Naive thymus-derived CD4-positive, alpha-beta T cell (primary cell): Measurements from ENCODE around the gene ZNF236. TPM values are rescaled to one million over a fixed set of nuclear protein-coding genes. Genes with fewer than 3 reads are reported as not detected.
A peak's percentile ranks its signal among the peaks of the same experiment; 100 is the strongest.

Experiments used
- ATAC-seq: fragments of 150-1000 bp; cut with Tn5 transposase; 2 replicates; pipeline ENCODE4 v1.10.0; 2021; ENCODE audit warnings: mild to moderate bottlenecking, moderate library complexity
- CTCF ChIA-PET: fragments of 350-600 bp; sonication (Branson Sonifier 250); formaldehyde crosslinking; loops from one replicate; lab custom pipeline; 2021; ENCODE audit warnings: antibody characterized with exemption; lab: Charles Lee
- POLR2A ChIA-PET: fragments of 350-600 bp; sonication (Branson Sonifier 250); formaldehyde crosslinking; loops from one replicate; lab custom pipeline; 2021; ENCODE audit warnings: antibody characterized with exemption, inconsistent platforms; lab: Charles Lee
- DNase-seq, 9 donors: peaks; one replicate each; pipeline versions ENCODE4 v3.0.0 to v3.0.0-alpha.2; 2020 to 2022; ENCODE audit warnings: mixed read lengths in 1 of 9
- H3K27ac ChIP-seq: one replicate; pipeline ENCODE4 v1.7.0; 2013; ENCODE audit warnings: mild to moderate bottlenecking, low read depth, low read length, moderate library complexity
- H3K27me3 ChIP-seq, 2 donors: one replicate each; pipeline ENCODE4 v1.7.0; 2013; ENCODE audit warnings: low read length in 2 of 2, mild to moderate bottlenecking in 2 of 2, moderate library complexity in 2 of 2; ENCODE audit not compliant: control insufficient read depth in 2 of 2, insufficient read depth in 2 of 2
- H3K36me3 ChIP-seq, 3 experiments: 1 replicate in 2 of 3; 2 replicates in 1 of 3; pipeline ENCODE4 v1.7.0; 2013; ENCODE audit warnings: low read length in 3 of 3, mild to moderate bottlenecking in 3 of 3, moderate library complexity in 1 of 3; ENCODE audit not compliant: insufficient read depth in 3 of 3, control insufficient read depth in 2 of 3
- H3K4me1 ChIP-seq, 2 donors: one replicate each; pipeline ENCODE4 v1.7.0; 2013; ENCODE audit warnings: low read length in 2 of 2, mild to moderate bottlenecking in 2 of 2, moderate library complexity in 1 of 2; ENCODE audit not compliant: control insufficient read depth in 2 of 2, insufficient read depth in 2 of 2
- H3K4me3 ChIP-seq: 2 replicates; pipeline ENCODE4 v1.7.0; 2013; ENCODE audit warnings: mild to moderate bottlenecking, low read length
- H3K9me3 ChIP-seq, 3 experiments: 1 replicate in 2 of 3; 2 replicates in 1 of 3; pipeline ENCODE4 v1.7.0; 2013; ENCODE audit warnings: low read length in 3 of 3; ENCODE audit not compliant: control insufficient read depth in 2 of 3
- H3K27ac Mint-ChIP-seq, 9 donors: one replicate each; pipeline ENCODE4 v1.8.0; 2020 to 2022; ENCODE audit warnings: mixed read lengths in 9 of 9, mild to moderate bottlenecking in 8 of 9, moderate library complexity in 5 of 9, inconsistent platforms in 2 of 9
- H3K27me3 Mint-ChIP-seq, 5 donors: one replicate each; pipeline ENCODE4 v1.8.0; 2021 to 2022; ENCODE audit warnings: mixed read lengths in 5 of 5, mild to moderate bottlenecking in 1 of 5
- H3K36me3 Mint-ChIP-seq, 5 donors: one replicate each; pipeline ENCODE4 v1.8.0; 2020 to 2022; ENCODE audit warnings: mixed read lengths in 5 of 5, mild to moderate bottlenecking in 3 of 5, inconsistent platforms in 1 of 5
- H3K4me1 Mint-ChIP-seq, 7 donors: one replicate each; pipeline ENCODE4 v1.8.0; 2020 to 2022; ENCODE audit warnings: mixed read lengths in 7 of 7, mild to moderate bottlenecking in 3 of 7, inconsistent platforms in 1 of 7
- H3K4me3 Mint-ChIP-seq, 10 donors: one replicate each; pipeline ENCODE4 v1.8.0; 2020 to 2022; ENCODE audit warnings: mild to moderate bottlenecking in 10 of 10, mixed read lengths in 10 of 10, moderate library complexity in 6 of 10, inconsistent platforms in 2 of 10
- H3K9me3 Mint-ChIP-seq, 11 donors: one replicate each; pipeline ENCODE4 v1.8.0; 2020 to 2022; ENCODE audit warnings: mixed read lengths in 11 of 11, mild to moderate bottlenecking in 4 of 11, inconsistent platforms in 1 of 11, moderate library complexity in 1 of 11
- intact Hi-C, 2 donors: fragments of 100-400 bp; cut with micrococcal nuclease; formaldehyde crosslinking; loops; one replicate each; pipeline ENCODE4 v1.15.1; 2023
- polyA plus RNA-seq, 2 donors: library from polyadenylated mRNA; unstranded; fragments of 300-500 nt; fragmentation: Illumina TruSeq; gene quantifications; one replicate each; pipeline ENCODE4 v1.2.3, GENCODE V29; 2021
- total RNA-seq, 6 experiments: library from RNA in 5 of 6; stranded (reverse) in 5 of 6; gene quantifications; 1 replicate in 5 of 6; 2 replicates in 1 of 6; pipeline ENCODE4 v1.2.3 and lab custom pipeline; 2021 to 2026

The ZNF236 gene
- total and polyA plus RNA-seq, 7 experiments from 2014 or later = 5.7 to 34.5 (median 28.6) TPM

DNA sequence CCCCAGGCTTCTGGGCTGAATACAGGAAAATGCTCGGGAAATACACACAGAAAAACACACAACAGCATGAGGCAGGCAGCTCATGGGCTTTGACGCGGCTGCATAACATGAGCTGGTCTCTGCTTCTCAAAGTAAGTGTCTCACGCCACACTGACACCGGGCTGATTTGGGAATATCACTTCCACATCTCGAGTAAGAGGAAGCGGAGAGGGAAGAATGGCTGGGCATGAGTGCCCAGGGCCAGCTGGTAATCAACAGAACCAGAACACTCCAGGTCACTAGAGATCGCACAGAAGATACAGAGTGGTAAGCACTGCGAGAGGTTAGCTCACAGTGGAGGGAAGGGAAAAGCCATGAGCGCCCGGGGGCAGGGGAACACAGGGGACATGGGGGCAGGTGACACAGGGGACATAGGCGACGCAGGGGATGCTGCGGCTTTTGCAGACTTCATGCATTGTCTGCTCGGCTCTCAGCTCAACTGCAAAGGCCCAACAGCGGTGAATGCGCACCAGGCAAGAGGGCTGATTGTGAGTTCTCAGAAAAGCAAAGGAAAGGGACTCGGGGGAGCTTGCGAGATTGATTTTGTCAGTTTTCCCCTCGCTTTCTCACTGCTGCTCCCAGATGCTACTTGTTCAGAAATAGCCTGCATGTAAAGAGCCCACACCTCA, 168.8 kb downstream of the ZNF236 start:
- no peak overlapping the region for H3K4me3 ChIP-seq
- intact Hi-C loops = no loop called here
- Mint-ChIP-seq H3K4me1 (peaks cover 0 to 7% (median 0%) of the 10 kb centered on the region in 7 donors), H3K36me3 (no peaks in the 10 kb centered on the region), H3K27ac (peak overlapping the region in 1 of 9 donors; percentile 16), H3K4me3 (no peak overlapping the region), H3K9me3 (peaks cover 0 to 2% (median 0%) of the 10 kb centered on the region in 11 donors), H3K27me3 (peaks cover 0 to 16% (median 0%) of the 10 kb centered on the region in 5 donors)
- H3K9me3 ChIP-seq = no peaks in the 10 kb centered on the region
- ChIA-PET CTCF (interaction anchor here (0.9 to 1.1 kb wide), 2 partner anchors 8 to 9 kb away, joined by 3 read pairs; no protein-coding TSS in a partner anchor), POLR2A (no interaction called here)
- no peak overlapping the region for H3K27ac ChIP-seq
- no peaks in the 10 kb centered on the region for H3K4me1 ChIP-seq
- no peak for ATAC-seq
- no peaks in the 10 kb centered on the region for H3K36me3 ChIP-seq
- H3K27me3 ChIP-seq = no peaks in the 10 kb centered on the region
- no peak for DNase-seq

- Histone ChIP-seq H3K9me3 (no peaks in the 10 kb centered on the region), H3K4me3 (no peak overlapping the region), H3K27ac (no peak overlapping the region), H3K36me3 (no peaks in the 10 kb centered on the region), H3K27me3 (no peaks in the 10 kb centered on the region), H3K4me1 (no peaks in the 10 kb centered on the region)
- intact Hi-C loops = no loop called here
- Mint-ChIP-seq H3K4me3 (no peak overlapping the region), H3K27me3 (peaks cover 0 to 16% (median 0%) of the 10 kb centered on the region in 5 donors), H3K27ac (no peak overlapping the region), H3K4me1 (peaks cover 0 to 6% (median 0%) of the 10 kb centered on the region in 7 donors), H3K9me3 (peaks cover 0 to 2% (median 0%) of the 10 kb centered on the region in 11 donors), H3K36me3 (no peaks in the 10 kb centered on the region)
- ChIA-PET POLR2A (no interaction called here), CTCF (interaction anchor here (0.9 to 2.1 kb wide), 2 partner anchors 9 to 189 kb away, joined by 3 to 8 read pairs; no protein-coding TSS in a partner anchor)
- ATAC-seq (no peak), DNase-seq (no peak)
Observed at GRCh38 chr18:76992226-76993084, 170.1 kb downstream of the ZNF236 start.

DNA sequence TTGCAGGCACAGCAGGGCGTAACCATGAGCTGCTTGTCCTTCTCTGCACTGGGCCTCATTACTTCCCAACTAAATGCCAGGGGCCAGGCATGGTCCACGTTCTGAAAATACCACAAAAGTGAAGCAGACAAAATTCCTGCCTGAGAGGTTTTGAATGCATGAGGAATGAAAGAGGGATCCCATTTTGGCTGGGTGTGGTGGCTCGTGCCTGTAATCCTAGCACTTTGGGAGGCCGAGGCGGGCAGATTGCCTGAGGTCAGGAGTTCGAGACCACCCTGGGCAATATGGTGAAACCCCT, 170.7 kb downstream of the ZNF236 start:
- Mint-ChIP-seq H3K4me3 (no peak overlapping the region), H3K36me3 (no peaks in the 10 kb centered on the region), H3K27ac (no peak overlapping the region), H3K9me3 (peaks cover 0 to 2% (median 0%) of the 10 kb centered on the region in 11 donors), H3K4me1 (peaks cover 0 to 5% (median 0%) of the 10 kb centered on the region in 7 donors), H3K27me3 (peaks cover 0 to 16% (median 0%) of the 10 kb centered on the region in 5 donors)
- CTCF ChIA-PET = interaction anchor here (0.9 to 2.1 kb wide), 2 partner anchors 10 to 190 kb away, joined by 3 to 8 read pairs; no protein-coding TSS in a partner anchor
- no peak overlapping the region for H3K4me3 ChIP-seq
- H3K9me3 ChIP-seq = no peaks in the 10 kb centered on the region
- H3K27me3 ChIP-seq = no peaks in the 10 kb centered on the region
- intact Hi-C loops = no loop called here
- H3K36me3 ChIP-seq = no peaks in the 10 kb centered on the region
- POLR2A ChIA-PET = no interaction called here
- H3K4me1 ChIP-seq = no peaks in the 10 kb centered on the region
- no peak overlapping the region for H3K27ac ChIP-seq
- no peak for ATAC-seq
- DNase-seq = no peak

- Mint-ChIP-seq H3K4me1 (peaks cover 0 to 4% (median 0%) of the 10 kb centered on the region in 7 donors), H3K36me3 (no peaks in the 10 kb centered on the region), H3K9me3 (peaks cover 0 to 2% (median 0%) of the 10 kb centered on the region in 11 donors), H3K27ac (no peak overlapping the region), H3K27me3 (peaks cover 0 to 16% (median 0%) of the 10 kb centered on the region in 5 donors), H3K4me3 (no peak overlapping the region)
- ChIA-PET POLR2A (no interaction called here), CTCF (interaction anchor here (0.9 to 2.1 kb wide), 2 partner anchors 11 to 191 kb away, joined by 3 to 8 read pairs; no protein-coding TSS in a partner anchor)
- H3K27ac ChIP-seq = no peak overlapping the region
- intact Hi-C loops = no loop called here
- no peak for DNase-seq
- no peaks in the 10 kb centered on the region for H3K36me3 ChIP-seq
- no peaks in the 10 kb centered on the region for H3K4me1 ChIP-seq
- ATAC-seq = no peak
- no peak overlapping the region for H3K4me3 ChIP-seq
- H3K27me3 ChIP-seq = no peaks in the 10 kb centered on the region
- H3K9me3 ChIP-seq = no peaks in the 10 kb centered on the region
Observed at GRCh38 chr18:76993573-76993972, 171.2 kb downstream of the ZNF236 start.

- H3K4me1 ChIP-seq = no peaks in the 10 kb centered on the region
- peaks cover 0 to 16% (median 0%) of the 10 kb centered on the region in 5 donors for H3K27me3 Mint-ChIP-seq
- POLR2A ChIA-PET = interaction anchor here (1.0 kb wide), 1 partner anchor 73 kb away, joined by 3 read pairs; no protein-coding TSS in a partner anchor
- DNase-seq = no peak
- no peaks in the 10 kb centered on the region for H3K27me3 ChIP-seq
- no peaks in the 10 kb centered on the region for H3K9me3 ChIP-seq
- no peaks in the 10 kb centered on the region for H3K36me3 ChIP-seq
- no peak overlapping the region for H3K4me3 Mint-ChIP-seq
- H3K27ac Mint-ChIP-seq = no peak overlapping the region
- no peak overlapping the region for H3K27ac ChIP-seq
- no peaks in the 10 kb centered on the region for H3K36me3 Mint-ChIP-seq
- H3K4me1 Mint-ChIP-seq = peaks cover 0 to 4% (median 0%) of the 10 kb centered on the region in 7 donors
- no peak for ATAC-seq
- H3K4me3 ChIP-seq = no peak overlapping the region
- CTCF ChIA-PET = interaction anchor here (2.1 kb wide), 1 partner anchor 11 kb away, joined by 8 read pairs; no protein-coding TSS in a partner anchor
- peaks cover 0 to 2% (median 0%) of the 10 kb centered on the region in 11 donors for H3K9me3 Mint-ChIP-seq
- intact Hi-C loops = no loop called here
Observed at GRCh38 chr18:76994086-76994654, 171.8 kb downstream of the ZNF236 start.

- CTCF ChIA-PET = interaction anchor here (2.1 to 2.8 kb wide), 2 partner anchors 13 to 216 kb away, joined by 9 to 12 read pairs; no protein-coding TSS in a partner anchor
- Histone ChIP-seq H3K4me1 (no peaks in the 10 kb centered on the region), H3K27ac (no peak overlapping the region), H3K9me3 (no peaks in the 10 kb centered on the region), H3K36me3 (no peaks in the 10 kb centered on the region), H3K27me3 (no peaks in the 10 kb centered on the region), H3K4me3 (no peak overlapping the region)
- intact Hi-C loops = no loop called here
- H3K27ac Mint-ChIP-seq = no peak overlapping the region
- peaks cover 0 to 13% (median 0%) of the 10 kb centered on the region in 5 donors for H3K27me3 Mint-ChIP-seq
- peaks cover 5 to 10% (median 7%) of the 10 kb centered on the region in 7 donors for H3K4me1 Mint-ChIP-seq
- ATAC-seq = no peak
- no peak for DNase-seq
- H3K36me3 Mint-ChIP-seq = no peaks in the 10 kb centered on the region
- POLR2A ChIA-PET = no interaction called here
- H3K9me3 Mint-ChIP-seq = peaks cover 0 to 2% (median 0%) of the 10 kb centered on the region in 11 donors
- H3K4me3 Mint-ChIP-seq = no peak overlapping the region
Observed at GRCh38 chr18:76995896-76996295, 173.5 kb downstream of the ZNF236 start.
